NCI-H1105 (cell line): ENCODE results near the gene THEM4.
A peak's percentile ranks its signal among the peaks of the same experiment; 100 is the strongest.
"Not testable (repeated sequence)": the region's sequence is repeated elsewhere in the genome, so short reads cannot be mapped to it uniquely, and the experiment has no call there.

Experiments used
- DNase-seq: peaks from one replicate; lab custom pipeline; 2025; lab: John Stamatoyannopoulos, UW

THEM4 gene

GRCh38 chr1:151893176-151893924, 16.0 kb downstream of the THEM4 start:
- no peak for DNase-seq

DNA sequence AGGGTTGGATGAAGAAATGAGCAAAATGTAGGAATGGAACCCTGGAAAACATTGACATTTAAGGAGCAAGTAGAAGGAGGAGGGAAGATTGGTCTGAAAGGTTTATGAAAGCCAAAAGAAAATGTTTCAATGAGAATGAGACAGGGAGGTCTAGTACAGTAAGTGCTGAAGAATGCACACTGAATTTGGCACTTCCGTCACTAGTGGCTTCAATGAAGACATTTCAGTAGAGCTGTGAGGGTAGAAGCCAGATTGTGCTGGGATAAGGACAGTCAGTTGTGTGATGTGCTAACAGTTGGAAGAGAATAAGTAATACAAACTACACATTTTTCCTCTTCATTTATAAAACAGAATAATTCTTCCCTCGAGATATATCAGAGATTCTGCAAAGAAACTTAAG, 17.1 kb downstream of the THEM4 start:
- DNase-seq = no peak

DNA sequence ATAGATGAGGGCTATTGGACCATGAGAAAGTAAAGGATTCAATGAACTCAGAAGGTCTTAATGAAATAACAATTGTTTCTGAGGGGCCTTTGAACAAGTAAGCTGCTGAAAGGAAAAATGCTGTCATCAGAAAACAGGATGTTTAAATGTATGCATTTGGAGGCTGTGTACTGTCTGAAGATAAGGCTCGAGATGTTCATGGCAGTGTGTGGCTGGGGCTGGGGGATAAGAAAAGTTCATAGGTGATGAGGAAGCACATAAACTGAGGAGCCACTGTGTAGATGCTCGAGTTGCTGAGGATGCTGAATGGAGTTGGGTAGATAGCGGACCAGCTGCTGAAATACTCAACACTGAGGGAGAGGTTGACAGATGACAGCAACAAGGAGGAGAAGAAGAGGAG, 17.8 kb downstream of the THEM4 start:
- DNase-seq = no peak

GRCh38 chr1:151888972-151889570, 20.2 kb downstream of the THEM4 start:
- peak; percentile 17 for DNase-seq

DNA sequence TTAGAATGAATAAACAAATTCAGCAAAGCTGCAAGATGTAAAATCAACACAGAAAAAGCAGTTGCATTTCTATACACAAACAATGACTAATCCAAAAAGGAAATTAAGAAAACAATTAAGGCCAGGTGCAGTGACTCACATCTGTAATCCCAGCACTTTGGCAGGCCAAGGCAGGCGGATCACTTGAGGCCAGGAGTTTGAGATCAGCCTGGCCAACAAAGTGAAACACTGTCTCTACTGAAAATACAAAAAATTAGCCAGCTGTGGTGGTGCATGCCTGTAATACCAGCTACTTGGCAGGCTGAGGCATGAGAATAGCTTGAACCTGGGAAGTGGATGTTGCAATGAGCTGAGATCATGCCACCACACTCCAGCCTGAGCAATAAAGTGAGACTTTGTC, 22.3 kb downstream of the THEM4 start:
- no peak for DNase-seq

- DNase-seq = no peak
Measured at GRCh38 chr1:151885479-151885878, 23.8 kb downstream of the THEM4 start.

GRCh38 chr1:151884879-151885278, 24.4 kb downstream of the THEM4 start:
- not testable (repeated sequence) for DNase-seq

- not testable (repeated sequence) for DNase-seq
Measured at GRCh38 chr1:151884445-151884844, 24.9 kb downstream of the THEM4 start.

GRCh38 chr1:151883898-151884297, 25.4 kb downstream of the THEM4 start:
- not testable (repeated sequence) for DNase-seq

DNA sequence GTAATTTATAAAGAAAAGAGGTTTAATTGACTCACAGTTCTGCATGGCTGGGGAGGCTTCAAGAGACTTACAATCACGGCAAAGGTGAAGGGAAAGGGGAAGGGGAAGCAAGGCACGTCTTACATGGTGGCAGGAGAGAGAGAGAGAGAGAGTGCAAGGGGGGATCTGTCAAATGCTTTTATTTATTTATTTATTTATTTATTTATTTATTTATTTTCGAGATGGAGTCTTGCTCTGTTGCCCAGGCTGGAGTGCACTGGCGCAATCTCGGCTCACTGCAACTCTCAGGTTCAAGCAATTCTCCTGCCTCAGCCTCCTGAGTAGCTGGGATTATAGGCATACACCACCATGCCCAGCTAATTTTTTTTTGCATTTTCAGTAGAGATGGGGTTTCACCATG, 26.4 kb downstream of the THEM4 start:
- DNase-seq = not testable (repeated sequence)

- no peak for DNase-seq
Measured at GRCh38 chr1:151882466-151882865, 26.8 kb downstream of the THEM4 start.

GRCh38 chr1:151881479-151881878, 27.8 kb downstream of the THEM4 start:
- no peak for DNase-seq

DNA sequence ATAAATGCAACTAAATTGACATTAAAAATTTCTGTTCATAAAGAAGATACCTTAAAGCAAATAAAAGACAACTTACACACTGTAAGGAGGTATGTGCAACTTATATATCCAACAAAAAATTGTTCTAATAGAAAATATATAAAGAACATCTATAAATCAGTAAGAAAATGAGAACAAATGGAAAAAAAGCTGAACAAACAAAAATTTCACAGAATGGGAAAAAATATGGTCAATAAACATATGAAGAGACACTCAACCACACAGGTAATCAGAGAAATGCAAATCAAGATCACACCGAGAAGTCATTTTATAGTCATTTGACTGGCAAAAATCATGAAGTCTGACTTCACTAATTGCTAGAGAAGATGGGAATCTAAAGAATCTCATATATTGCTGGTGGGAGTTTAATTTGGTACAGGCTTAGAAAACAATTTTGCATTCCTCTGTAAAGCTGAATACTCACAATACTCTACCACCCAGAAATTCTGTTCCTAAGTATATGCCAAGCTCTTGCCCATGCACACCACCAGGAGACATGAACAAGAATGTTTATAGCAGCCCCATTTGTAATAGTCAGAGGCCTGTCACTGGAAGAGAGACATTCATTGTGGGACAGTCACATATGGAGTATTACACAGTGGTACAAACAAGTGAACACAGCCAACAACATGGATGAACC, 33.8 kb downstream of the THEM4 start:
- DNase-seq = no peak

DNA sequence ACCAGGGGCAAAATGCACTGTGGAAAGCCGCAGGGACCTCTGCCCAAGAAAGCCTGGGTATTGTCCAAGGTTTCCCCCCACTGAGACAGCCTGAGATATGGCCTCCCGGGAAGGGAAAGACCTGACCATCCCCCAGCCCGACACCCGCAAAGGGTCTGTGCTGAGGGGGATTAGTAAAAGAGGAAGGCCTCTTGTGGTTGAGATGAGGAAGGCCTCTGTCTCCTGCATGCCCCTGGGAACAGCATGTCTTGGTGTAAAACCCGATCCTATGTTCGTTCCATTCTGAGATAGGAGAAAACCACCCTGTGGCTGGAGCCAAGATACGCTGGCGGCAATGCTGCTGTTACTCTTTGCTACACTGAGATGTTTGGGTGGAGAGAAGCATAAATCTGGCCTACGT, 36.5 kb downstream of the THEM4 start:
- not testable (repeated sequence) for DNase-seq

DNA sequence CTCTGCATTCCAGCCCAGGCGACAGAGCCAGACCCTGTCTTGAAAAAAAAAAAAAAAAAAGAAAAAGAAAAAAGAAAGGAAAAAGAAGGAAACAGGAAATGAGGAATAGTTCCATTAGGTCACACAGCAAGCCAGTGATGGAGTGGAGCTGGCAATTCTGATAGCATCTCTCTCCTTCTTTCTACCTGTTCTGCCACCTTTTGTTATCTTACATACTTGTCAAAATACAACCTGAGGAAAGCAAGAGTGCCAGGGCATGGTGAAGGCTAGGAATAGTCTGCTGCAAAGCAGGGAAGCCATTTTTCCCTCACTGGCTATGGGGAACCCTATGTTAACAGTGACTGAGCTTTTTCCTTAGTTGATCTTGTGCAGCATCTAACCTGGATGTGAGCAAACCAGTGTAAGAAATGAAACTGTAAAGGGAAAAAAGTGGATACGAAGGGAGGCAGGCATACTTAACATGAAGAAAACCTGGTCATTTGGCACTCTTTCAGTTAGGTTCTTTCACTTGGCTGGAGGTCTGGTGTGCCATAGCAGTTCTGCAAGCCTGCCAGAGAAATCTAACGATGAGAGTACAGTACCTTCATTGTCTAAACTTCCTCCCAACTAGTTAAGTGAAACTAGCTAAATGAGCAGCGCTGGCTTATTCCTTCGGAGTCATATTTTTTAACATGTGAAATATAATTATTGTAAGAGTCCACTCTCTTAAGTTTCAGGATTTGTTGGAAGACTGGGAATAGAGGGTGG, 37.9 kb downstream of the THEM4 start:
- no peak for DNase-seq

DNA sequence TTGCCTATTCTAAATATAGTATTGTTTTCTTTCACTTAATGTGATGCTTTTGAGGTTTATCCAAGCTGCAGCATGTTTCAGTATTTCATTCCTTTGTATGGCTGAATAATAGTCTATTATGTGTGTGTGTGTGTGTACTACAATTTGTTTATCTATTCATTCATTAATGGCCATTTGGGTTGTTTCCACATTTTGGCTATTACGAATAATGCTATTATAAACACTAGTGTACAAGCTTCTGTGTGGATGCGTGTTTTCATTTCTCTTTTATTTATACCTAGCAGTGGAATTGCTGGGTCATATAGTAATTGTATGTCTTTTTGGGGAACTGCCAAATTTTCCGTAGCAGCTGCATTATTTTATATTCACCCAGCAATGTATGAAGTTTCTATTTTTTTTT, 40.8 kb downstream of the THEM4 start:
- DNase-seq = no peak

DNA sequence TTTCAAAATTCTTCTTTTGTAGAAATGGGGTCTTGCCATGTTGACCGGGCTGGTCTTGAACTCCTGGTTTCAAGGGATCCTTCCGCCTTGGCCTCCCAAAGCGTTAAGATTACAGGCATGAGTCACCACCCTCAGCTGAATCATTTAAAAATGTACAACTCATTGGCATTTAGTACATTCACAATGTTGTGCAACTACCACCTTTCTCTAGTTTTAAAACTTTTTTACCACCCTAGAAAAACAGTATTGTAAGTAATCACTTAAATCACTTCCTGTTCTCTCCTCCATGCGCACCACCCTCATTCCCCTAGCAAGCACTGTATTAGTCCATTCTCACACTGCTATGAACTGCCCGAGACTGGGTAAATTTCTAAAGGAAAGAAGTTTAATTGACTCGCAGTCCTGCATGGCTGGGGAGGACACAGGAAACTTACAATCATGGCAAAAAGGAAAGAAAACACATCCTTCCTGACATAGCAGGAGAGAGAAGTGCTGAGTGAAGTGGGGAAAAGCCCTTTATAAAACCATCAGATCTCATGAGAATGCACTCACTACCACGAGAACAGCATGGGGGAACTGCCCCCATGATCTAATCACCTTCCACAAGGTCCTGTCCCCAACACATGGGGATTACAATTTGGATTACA, 41.4 kb downstream of the THEM4 start:
- DNase-seq = no peak

DNA sequence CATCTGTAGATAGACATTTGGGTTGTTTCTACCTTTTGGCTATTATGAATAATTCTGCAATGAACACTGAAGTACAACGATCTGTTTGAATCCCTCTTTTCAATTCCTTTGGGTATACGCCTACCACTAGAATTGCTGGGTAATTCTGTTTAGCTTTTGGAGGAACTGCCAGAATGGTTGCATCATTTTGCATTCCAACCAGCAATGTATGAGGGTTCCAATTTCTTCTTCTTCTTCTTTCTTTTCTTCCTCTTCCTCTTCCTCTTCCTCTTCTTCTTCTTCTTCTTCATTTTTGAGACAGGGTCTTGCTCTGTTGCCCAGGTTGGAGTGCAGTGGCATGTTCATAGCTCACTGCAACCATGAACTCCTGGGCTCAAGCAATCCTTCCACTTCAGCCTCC, 42.0 kb downstream of the THEM4 start:
- no peak for DNase-seq

GRCh38 chr1:151864411-151864810, 44.9 kb downstream of the THEM4 start:
- no peak for DNase-seq

DNA sequence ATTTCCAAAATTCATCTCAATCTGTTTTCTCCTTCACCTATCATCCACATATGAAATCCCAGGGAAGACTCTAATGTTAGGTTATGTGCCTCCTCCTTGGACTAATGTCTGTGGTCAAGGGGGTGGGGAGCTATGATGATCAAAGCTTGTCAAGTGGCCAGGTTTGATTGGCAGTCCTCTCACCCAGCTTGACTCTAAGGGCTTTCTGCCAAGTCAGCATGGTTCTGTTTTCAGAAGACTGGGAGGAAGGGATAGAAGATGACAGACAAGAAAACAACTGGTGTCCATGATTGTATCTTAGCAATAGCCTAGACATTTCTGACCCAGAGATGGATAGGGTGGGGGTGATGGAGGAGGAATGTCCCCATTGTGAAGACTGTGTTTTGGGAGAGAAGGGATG, 46.7 kb downstream of the THEM4 start:
- no peak for DNase-seq

DNA sequence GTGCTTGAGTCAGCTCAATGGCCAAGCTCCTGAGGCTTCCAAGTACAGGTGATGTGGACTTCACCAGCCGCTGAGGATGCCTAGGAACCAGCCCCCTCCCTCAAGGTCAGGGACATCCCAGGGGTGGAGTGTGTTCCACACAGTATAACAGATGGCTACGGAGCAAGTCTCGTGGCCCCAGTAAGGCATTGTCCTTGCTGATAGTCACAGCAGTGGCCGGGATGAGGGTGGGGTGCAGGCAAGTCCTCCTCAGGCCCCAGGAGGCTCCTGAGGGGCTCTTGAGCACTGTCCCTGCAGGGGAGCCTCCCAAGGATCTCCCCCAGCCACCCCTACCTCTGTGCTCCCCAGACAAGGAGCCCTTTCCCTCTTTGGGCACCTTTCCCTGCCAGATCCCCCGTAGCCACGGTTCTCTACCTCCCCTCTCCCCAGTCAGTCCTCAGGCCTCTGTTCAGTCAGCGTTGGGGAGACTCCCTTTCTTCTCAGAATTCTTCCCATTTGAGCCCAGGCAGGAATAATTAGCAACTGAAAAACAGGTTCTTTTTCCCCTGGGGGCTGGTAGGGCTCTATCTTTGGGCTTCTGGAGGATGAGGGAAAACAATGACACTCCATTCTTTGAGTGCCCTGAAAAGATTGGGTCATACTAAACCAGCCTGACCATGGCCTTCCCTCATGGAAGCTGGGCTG, 48.7 kb downstream of the THEM4 start:
- no peak for DNase-seq
